ENCODE results near the gene SMAP1.

The SMAP1 gene

GRCh38 chr6:70676821-70677220 lies 9.1 kb downstream of the SMAP1 start:
- in situ Hi-C loops (cut with HindIII; ENCODE audit: low sequenced_read_pairs): loop anchor here (10.0 kb wide), 1 partner anchor 142 kb away; no protein-coding TSS in a partner anchor

- in situ Hi-C loops (cut with HindIII; ENCODE audit: low sequenced_read_pairs): no loop called here
Measured at GRCh38 chr6:70680396-70680795, 12.7 kb downstream of the SMAP1 start.

- in situ Hi-C loops (cut with HindIII; ENCODE audit: low sequenced_read_pairs): no loop called here
Measured at GRCh38 chr6:70684794-70685493, 17.3 kb downstream of the SMAP1 start.

GRCh38 chr6:70685494-70686180 lies 18.0 kb downstream of the SMAP1 start:
- in situ Hi-C loops (cut with HindIII; ENCODE audit: low sequenced_read_pairs): no loop called here

GRCh38 chr6:70686548-70687133 lies 19.0 kb downstream of the SMAP1 start:
- in situ Hi-C loops (cut with HindIII; ENCODE audit: low sequenced_read_pairs): no loop called here

- in situ Hi-C loops (cut with HindIII; ENCODE audit: low sequenced_read_pairs): no loop called here
Measured at GRCh38 chr6:70693887-70694286, 26.2 kb downstream of the SMAP1 start.

- in situ Hi-C loops (cut with HindIII; ENCODE audit: low sequenced_read_pairs): no loop called here
Measured at GRCh38 chr6:70694371-70694770, 26.7 kb downstream of the SMAP1 start.

GRCh38 chr6:70700922-70701876 lies 33.5 kb downstream of the SMAP1 start:
- in situ Hi-C loops (cut with HindIII; ENCODE audit: low sequenced_read_pairs): loop anchor here (10.0 kb wide), 1 partner anchor 194 kb away; no protein-coding TSS in a partner anchor

GRCh38 chr6:70705772-70706171 lies 38.1 kb downstream of the SMAP1 start:
- in situ Hi-C loops (cut with HindIII; ENCODE audit: low sequenced_read_pairs): loop anchor here (10.0 kb wide), 1 partner anchor 189 kb away; no protein-coding TSS in a partner anchor

GRCh38 chr6:70706491-70707123 lies 38.9 kb downstream of the SMAP1 start:
- in situ Hi-C loops (cut with HindIII; ENCODE audit: low sequenced_read_pairs): loop anchor here (10.0 kb wide), 1 partner anchor 188 kb away; no protein-coding TSS in a partner anchor

GRCh38 chr6:70707893-70708292 lies 40.2 kb downstream of the SMAP1 start:
- in situ Hi-C loops (cut with HindIII; ENCODE audit: low sequenced_read_pairs): loop anchor here (10.0 kb wide), 1 partner anchor 187 kb away; no protein-coding TSS in a partner anchor

GRCh38 chr6:70708448-70708847 lies 40.8 kb downstream of the SMAP1 start:
- in situ Hi-C loops (cut with HindIII; ENCODE audit: low sequenced_read_pairs): loop anchor here (10.0 kb wide), 1 partner anchor 186 kb away; no protein-coding TSS in a partner anchor

GRCh38 chr6:70709826-70710225 lies 42.1 kb downstream of the SMAP1 start:
- in situ Hi-C loops (cut with HindIII; ENCODE audit: low sequenced_read_pairs): loop anchor here (10.0 kb wide), 1 partner anchor 185 kb away; no protein-coding TSS in a partner anchor

GRCh38 chr6:70714716-70715257 lies 47.1 kb downstream of the SMAP1 start:
- in situ Hi-C loops (cut with HindIII; ENCODE audit: low sequenced_read_pairs): no loop called here

- in situ Hi-C loops (cut with HindIII; ENCODE audit: low sequenced_read_pairs): no loop called here
Measured at GRCh38 chr6:70717038-70717801, 49.5 kb downstream of the SMAP1 start.

GRCh38 chr6:70724524-70724923 lies 56.8 kb downstream of the SMAP1 start:
- in situ Hi-C loops (cut with HindIII; ENCODE audit: low sequenced_read_pairs): no loop called here

GRCh38 chr6:70725817-70726415 lies 58.2 kb downstream of the SMAP1 start:
- in situ Hi-C loops (cut with HindIII; ENCODE audit: low sequenced_read_pairs): no loop called here

- in situ Hi-C loops (cut with HindIII; ENCODE audit: low sequenced_read_pairs): no loop called here
Measured at GRCh38 chr6:70734381-70734780, 66.7 kb downstream of the SMAP1 start.

GRCh38 chr6:70734979-70735378 lies 67.3 kb downstream of the SMAP1 start:
- in situ Hi-C loops (cut with HindIII; ENCODE audit: low sequenced_read_pairs): no loop called here
